Gastroesophageal sphincter (tissue), 4 donors: ENCODE data around the gene CASQ1. TPM values are rescaled to one million over a fixed set of nuclear protein-coding genes. Genes with fewer than 3 reads are reported as not detected.

Source experiments
- ATAC-seq: fragments of 150-250 bp; one replicate; pipeline ENCODE4 v1.9.1; 2016; ENCODE audit warnings: mild to moderate bottlenecking, moderate library complexity
- H3K27ac ChIP-seq, 4 donors: fragments of 200-600 bp; sonication (generic) in 3 of 4; 1 replicate in 3 of 4; 2 replicates in 1 of 4; pipeline ENCODE4 v1.5.1; 2016 to 2019
- H3K27me3 ChIP-seq: fragments of 200-600 bp; sonication (generic); one replicate; pipeline ENCODE4 v1.5.1; 2019
- H3K36me3 ChIP-seq, 2 donors: fragments of 200-600 bp; sonication (generic); one replicate each; pipeline ENCODE4 v1.5.1; 2019; ENCODE audit warnings: control low read depth in 1 of 2
- H3K4me1 ChIP-seq, 3 donors: fragments of 200-600 bp; sonication (generic); 1 replicate in 2 of 3; 2 replicates in 1 of 3; pipeline ENCODE4 v1.5.1; 2016 to 2019; ENCODE audit warnings: control low read depth in 2 of 3
- H3K4me3 ChIP-seq, 2 donors: fragments of 200-600 bp; sonication (generic); one replicate each; pipeline ENCODE4 v1.5.1; 2019; ENCODE audit warnings: mild to moderate bottlenecking in 1 of 2, moderate library complexity in 1 of 2
- H3K9me3 ChIP-seq, 3 donors: fragments of 200-600 bp; sonication (generic); one replicate each; pipeline ENCODE4 v1.5.1; 2017 to 2019; ENCODE audit warnings: control low read depth in 2 of 3
- EP300 ChIP-seq: sonication (generic); formaldehyde crosslinking; IDR thresholded peaks from one replicate; pipeline ENCODE4 v1.6.1; 2017; ENCODE audit warnings: antibody characterized with exemption, mild to moderate bottlenecking
- POLR2A ChIP-seq, 2 donors: fragments of 450-650 bp; IDR thresholded peaks; one replicate each; pipeline ENCODE4 v1.6.1; 2017; ENCODE audit warnings: antibody characterized with exemption in 2 of 2, mild to moderate bottlenecking in 2 of 2, moderate library complexity in 1 of 2
- POLR2AphosphoS5 ChIP-seq: sonication (generic); formaldehyde crosslinking; IDR thresholded peaks from one replicate; pipeline ENCODE4 v1.6.1; 2017; ENCODE audit warnings: antibody characterized with exemption
- WGBS, 2 donors: methylation state at CpG; one replicate each; pipeline ENCODE4 v1.1.5; 2018; ENCODE audit warnings: low coverage in 1 of 2; 5-methylcytosine and 5-hydroxymethylcytosine counted together
- total RNA-seq, 4 donors: library from RNA; depleted of rRNA; stranded (reverse); fragments of >200 nt; gene quantifications; one replicate each; pipeline ENCODE4 v1.1.0, GENCODE V29; 2016
- TF ChIP-seq, protein P1 (sequence below), 4 experiments: fragments of 200-600 bp in 2 of 4; fragments of 450-650 bp in 2 of 4; sonication (generic) in 1 of 4; IDR thresholded peaks; one replicate each; pipeline ENCODE4 v1.5.1; 2017 to 2019; ENCODE audit warnings: antibody characterized with exemption in 4 of 4, mild to moderate bottlenecking in 2 of 4, moderate library complexity in 2 of 4

The CASQ1 gene
- total RNA-seq, 4 donors from 2014 or later: 1.3 to 8.8 (median 2.2) TPM

DNA sequence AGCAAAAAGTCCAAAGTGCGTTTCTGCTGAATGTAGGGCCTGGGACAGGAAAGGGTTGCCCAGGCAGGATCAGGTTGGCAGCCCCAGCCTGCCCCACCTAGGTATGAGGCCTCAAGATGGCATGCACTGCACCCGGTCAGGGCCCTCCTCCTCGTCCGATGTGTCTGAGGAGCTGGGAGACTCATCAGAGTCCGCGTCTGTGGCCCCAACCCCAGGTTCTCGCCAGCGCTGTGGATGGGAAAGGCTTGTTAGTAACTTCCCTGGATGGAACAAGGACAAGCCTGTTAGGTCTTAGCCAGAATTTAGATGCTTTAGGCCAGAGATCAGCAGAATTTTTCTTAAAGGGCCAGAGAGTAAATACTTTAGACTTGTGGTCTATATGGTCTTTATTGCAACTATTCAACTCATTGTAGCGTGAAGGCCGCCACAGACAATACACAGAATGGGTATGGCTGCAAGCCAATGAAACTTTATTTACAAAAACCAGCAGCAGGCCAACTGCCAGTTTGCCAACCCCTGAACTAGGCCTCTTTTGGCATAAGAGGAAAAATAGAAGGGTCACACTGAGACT, 27.2 kb downstream of the CASQ1 start:
- Histone ChIP-seq H3K4me3 (no peak overlapping the region), H3K27ac (peak overlapping the region; percentile 14 to 79 (median 75)), H3K27me3 (no peaks in the 10 kb centered on the region), H3K36me3 (peaks cover 4 to 99% of the 10 kb centered on the region in 2 donors), H3K4me1 (peaks cover 6 to 44% (median 25%) of the 10 kb centered on the region in 3 donors), H3K9me3 (no peaks in the 10 kb centered on the region)
- 32 to 38% methylated on average over 3 to 6 of the region's 10 CpGs for WGBS, 2 donors
- ATAC-seq: no peak
- TF ChIP-seq, protein P1, sequence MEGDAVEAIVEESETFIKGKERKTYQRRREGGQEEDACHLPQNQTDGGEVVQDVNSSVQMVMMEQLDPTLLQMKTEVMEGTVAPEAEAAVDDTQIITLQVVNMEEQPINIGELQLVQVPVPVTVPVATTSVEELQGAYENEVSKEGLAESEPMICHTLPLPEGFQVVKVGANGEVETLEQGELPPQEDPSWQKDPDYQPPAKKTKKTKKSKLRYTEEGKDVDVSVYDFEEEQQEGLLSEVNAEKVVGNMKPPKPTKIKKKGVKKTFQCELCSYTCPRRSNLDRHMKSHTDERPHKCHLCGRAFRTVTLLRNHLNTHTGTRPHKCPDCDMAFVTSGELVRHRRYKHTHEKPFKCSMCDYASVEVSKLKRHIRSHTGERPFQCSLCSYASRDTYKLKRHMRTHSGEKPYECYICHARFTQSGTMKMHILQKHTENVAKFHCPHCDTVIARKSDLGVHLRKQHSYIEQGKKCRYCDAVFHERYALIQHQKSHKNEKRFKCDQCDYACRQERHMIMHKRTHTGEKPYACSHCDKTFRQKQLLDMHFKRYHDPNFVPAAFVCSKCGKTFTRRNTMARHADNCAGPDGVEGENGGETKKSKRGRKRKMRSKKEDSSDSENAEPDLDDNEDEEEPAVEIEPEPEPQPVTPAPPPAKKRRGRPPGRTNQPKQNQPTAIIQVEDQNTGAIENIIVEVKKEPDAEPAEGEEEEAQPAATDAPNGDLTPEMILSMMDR (IDR thresholded peaks at IDR 0.05): no peak
- TF ChIP-seq POLR2A (IDR thresholded peaks at IDR 0.05): no peak
- TF ChIP-seq POLR2AphosphoS5: no peak
- TF ChIP-seq EP300: no peak

DNA sequence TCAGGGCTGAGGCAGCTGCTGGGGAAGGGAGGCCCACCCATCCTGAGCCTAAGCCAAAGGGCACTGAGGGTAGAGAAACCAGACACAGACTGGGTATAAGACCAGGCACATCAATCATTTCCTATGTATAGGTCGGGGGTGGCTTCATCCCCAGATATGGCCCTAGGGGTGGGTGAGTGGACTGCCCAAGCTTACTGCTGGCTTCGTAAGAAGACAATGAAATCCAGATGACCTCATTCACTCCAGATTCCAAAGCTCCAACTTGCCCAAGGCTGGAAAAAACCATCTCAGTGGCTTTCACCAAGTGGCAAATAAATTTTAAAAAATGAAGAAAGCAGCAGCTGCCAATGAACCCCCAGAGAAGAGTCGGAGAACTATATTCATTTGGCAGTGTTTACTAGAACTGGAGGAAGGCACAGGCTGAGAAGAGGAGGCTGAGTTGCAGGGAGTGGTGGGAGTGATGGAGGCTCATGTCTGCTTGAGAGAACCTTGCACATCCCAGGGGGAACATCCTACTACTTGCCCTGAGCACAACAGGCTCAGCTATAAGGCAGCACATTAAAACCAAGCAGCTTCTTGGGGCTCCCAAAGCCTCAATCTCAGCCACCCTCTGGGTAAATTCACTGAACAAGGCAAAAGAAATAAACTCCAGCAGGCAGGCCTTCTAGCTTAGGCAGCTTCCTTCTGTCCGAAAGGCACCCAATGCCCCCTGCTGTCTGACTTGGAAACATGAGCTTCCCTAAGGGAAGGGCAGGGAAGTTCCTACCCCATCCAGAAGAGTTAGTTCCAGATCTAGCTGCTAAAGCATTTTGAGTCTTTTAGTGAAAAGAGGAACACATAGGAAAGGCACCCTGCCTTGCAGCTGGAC, 28.9 kb downstream of the CASQ1 start:
- Histone ChIP-seq H3K4me1 (peaks cover 6 to 44% (median 25%) of the 10 kb centered on the region in 3 donors), H3K27me3 (no peaks in the 10 kb centered on the region), H3K36me3 (peaks cover 9 to 99% of the 10 kb centered on the region in 2 donors), H3K9me3 (no peaks in the 10 kb centered on the region), H3K27ac (peak overlapping the region; percentile 18 to 79 (median 75)), H3K4me3 (no peak overlapping the region)
- peak; percentile 79 for ATAC-seq
- WGBS, 2 donors: 45% methylated on average over 2 of the region's 4 CpGs; no CpG with 5 or more reads in 1 of the 2 donors
- TF ChIP-seq, protein P1 (IDR thresholded peaks at IDR 0.05): peak; percentile 58 to 82 (median 77)
- TF ChIP-seq POLR2AphosphoS5 (no peak), EP300 (no peak), POLR2A (IDR thresholded peaks at IDR 0.05) (no peak)

DNA sequence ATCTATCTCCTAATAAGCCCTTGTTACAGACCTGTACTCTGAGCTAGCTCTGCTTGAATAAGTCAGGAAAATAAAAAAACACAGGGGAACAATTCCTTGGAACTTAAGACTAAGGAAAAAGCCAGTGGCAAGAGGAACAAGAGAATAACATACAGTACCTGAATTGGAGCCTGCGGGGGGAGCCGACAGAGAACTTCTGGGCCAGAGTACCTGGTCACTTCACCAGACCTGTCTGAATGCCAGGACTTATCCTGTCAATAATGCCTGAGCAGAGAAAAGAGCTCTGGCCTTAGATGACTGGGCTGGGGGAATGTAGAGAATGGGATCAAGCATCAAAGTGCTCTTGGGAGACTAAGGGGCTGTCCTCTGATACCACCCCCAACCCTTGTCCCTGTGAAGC, 29.9 kb downstream of the CASQ1 start:
- TF ChIP-seq, protein P1 (IDR thresholded peaks at IDR 0.05): no peak
- TF ChIP-seq POLR2AphosphoS5: no peak
- no peaks in the 10 kb centered on the region for H3K27me3 ChIP-seq
- peaks cover 9 to 99% of the 10 kb centered on the region in 2 donors for H3K36me3 ChIP-seq
- H3K4me1 ChIP-seq: peaks cover 6 to 44% (median 25%) of the 10 kb centered on the region in 3 donors
- H3K4me3 ChIP-seq: no peak overlapping the region
- ATAC-seq: no peak
- no peaks in the 10 kb centered on the region for H3K9me3 ChIP-seq
- peak overlapping the region in 3 of 4 donors; percentile 25 to 79 (median 71) for H3K27ac ChIP-seq
- WGBS, 2 donors: 58% methylated on average over 2 of the region's 2 CpGs; no CpG with 5 or more reads in 1 of the 2 donors

DNA sequence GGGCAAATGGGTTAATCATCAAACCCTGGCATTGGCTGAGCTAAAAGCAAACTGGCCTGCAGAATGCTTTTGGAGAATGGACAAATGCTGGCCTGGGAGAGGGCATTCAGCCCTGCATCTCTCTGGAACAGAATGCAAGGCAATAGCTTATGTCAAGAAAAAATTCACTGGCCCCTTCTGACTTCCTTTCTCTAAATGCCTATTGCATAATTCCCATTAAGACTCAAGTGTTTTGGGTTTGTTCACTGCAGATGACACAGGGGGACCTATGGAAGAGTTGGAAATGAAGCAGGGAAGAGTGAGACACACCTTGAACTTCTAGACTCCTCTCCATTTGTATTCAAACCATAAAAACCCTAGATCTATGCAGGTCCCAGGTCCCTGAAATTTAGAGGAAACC, 30.7 kb downstream of the CASQ1 start:
- Histone ChIP-seq H3K27ac (peak overlapping the region in 2 of 4 donors; percentile 71 to 79), H3K27me3 (no peaks in the 10 kb centered on the region), H3K36me3 (peaks cover 14 to 99% of the 10 kb centered on the region in 2 donors), H3K9me3 (no peaks in the 10 kb centered on the region), H3K4me3 (no peak overlapping the region), H3K4me1 (peaks cover 6 to 44% (median 25%) of the 10 kb centered on the region in 3 donors)
- no peak for ATAC-seq
- no peak for TF ChIP-seq POLR2AphosphoS5

DNA sequence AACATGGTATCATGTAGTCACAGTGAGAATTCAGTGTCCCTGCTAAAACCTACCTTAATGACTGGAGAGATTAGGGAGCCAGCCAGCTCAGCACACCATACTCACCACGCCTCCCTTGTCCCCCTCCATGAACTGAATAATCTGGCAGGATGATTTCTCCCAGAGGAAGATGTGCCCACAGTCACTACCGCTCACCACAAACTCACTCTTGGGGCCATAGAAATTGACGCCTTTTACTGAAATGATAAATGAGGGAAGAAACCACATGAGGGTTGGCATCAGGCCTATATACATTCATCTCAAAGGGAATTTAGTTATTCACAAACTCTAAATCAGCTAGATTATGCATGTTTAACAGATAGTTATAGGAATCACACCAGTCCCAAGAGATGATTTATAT, 32.2 kb downstream of the CASQ1 start:
- ATAC-seq: no peak
- Histone ChIP-seq H3K27ac (no peak overlapping the region), H3K36me3 (peaks cover 17 to 99% of the 10 kb centered on the region in 2 donors)

More for the DNA sequence above, 32.2 kb downstream of the CASQ1 start:
- Histone ChIP-seq H3K9me3 (no peaks in the 10 kb centered on the region), H3K4me1 (peaks cover 1 to 34% (median 21%) of the 10 kb centered on the region in 3 donors), H3K27me3 (no peaks in the 10 kb centered on the region), H3K4me3 (no peak overlapping the region)
- WGBS, 2 donors: 80 to 90% methylated on average over 1 to 3 of the region's 3 CpGs
- TF ChIP-seq EP300 (no peak), POLR2AphosphoS5 (no peak), POLR2A (IDR thresholded peaks at IDR 0.05) (no peak)
- TF ChIP-seq, protein P1 (IDR thresholded peaks at IDR 0.05): no peak
